Stimulated activated CD4-positive, alpha-beta T cell treated with anti-CD3 and anti-CD28 coated beads, Interleukin-12 subunit alpha, Interleukin-12 subunit beta, amount 100 ng/mL, for 48 hours (primary cell): ENCODE measurements around the gene P2RX1.

Experiments used
- DNase-seq, 3 donors: peaks; one replicate each; pipeline ENCODE4 v3.0.0-alpha.2; 2020; ENCODE audit warnings: low read depth in 2 of 3, low spot score in 1 of 3

P2RX1 gene

GRCh38 chr17:3915995-3916696 is at the start of gene P2RX1:
Gene P2RX1 (minus strand): TSS chr17:3916465. CDS start chr17:3916225, 240 bp downstream.
- DNase-seq = no peak

- DNase-seq = peak; percentile 50 to 61 (median 59)
Observed at GRCh38 chr17:3965118-3965800, 49.0 kb upstream of the P2RX1 start.

DNA sequence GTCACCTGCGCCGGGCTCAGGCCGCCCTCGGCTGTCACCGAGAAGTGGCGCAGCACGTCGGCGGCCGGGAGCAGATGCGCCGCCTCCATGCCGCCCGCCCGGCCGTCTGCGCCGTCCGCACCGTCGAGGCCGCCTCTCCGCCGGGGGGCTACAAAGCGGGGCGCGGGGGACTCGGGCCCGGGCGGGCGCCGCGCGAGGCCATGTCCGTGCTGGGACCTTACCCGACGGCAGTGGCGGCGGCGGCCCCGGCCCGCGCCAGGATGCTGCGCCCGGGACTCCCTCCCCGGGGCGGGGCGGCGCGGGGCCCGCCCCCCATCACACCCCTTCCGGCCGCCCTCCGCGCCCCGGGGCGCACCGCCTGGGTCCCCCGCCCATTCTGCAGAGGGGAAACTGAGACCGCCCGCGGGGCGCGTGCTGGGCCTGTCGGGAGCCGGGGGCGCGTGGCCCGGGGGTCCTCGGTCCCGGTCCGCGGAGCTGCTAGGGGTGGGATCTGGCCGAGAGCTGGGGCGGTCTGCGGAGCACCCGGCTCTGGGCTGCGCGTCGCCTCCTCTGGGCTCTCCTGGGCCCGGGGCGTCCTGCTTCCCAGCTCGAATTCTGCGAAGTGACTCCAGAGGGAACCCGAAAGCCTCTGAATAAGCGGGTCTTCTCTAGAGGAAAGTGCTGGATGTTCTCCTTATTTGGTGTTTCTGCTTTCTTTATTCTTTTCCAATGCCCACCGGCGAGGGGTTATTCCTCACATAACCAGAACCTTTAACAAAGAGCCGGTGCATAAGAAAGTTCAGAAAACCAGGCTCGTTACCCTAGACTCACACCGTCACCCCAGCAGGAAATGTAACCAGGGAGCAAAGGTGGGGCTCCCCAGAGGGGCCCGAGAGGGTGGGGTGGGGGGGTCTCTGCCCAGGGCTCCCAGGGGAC is 48.2 kb upstream of the P2RX1 start, which contains the start of gene ATP2A3:
ATP2A3 (minus strand) TSS at position 235 of the 915 bp plus-strand sequence; CDS start at position 89, 146 bp downstream.
- peak; percentile 16 to 59 (median 29) for DNase-seq

DNA sequence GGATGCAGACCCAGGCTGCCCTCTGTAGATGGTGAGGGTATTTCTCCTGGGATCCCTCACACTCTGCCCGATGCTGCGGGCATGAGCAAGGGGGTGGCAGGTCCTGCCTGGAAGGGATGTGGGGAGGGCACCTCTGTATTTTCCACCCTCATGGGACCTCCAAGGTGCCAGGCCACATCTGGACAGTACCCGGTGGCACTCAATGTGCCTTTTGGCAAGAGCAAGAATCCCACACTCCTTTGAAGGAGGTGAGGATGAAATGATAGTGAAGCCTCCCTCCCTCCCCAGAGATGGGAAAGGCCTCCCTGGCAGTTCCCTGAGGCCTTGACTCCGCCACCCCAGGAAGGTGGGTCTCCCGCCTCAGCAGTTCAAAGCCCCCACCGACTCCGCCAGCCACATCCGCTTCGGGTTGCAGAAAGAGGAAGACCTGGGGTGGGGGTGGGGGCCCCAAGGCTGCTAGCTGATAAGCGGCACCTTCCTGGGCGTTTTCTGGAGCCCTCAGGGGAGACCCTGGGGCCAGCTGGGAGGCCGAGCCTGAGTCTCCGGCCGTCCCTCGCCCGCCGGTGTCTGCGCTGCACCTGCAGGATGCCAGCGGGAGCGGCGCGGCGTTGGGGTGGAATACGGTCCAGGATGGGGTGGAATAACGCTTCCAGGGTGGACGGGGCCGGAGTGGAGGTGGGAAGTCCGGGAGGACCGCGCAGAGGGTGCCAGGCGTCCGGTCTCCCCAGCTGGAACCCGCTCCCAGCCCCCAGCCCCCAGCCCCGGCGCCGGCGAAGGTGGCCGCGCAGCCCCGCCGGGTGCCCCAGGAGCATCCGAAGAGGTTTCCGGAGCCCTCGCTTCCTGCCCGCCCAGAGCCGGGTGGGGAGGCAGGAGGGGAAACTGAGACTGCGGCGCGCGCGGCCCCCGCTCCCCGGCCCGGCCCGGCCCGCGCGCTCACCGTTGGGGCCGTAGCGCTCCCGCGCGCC is 47.3 kb upstream of the P2RX1 start:
- DNase-seq = peak; percentile 20 to 40 (median 35)

GRCh38 chr17:3962965-3963236 is 46.6 kb upstream of the P2RX1 start:
- DNase-seq = no peak

GRCh38 chr17:3962217-3962964 is 46.1 kb upstream of the P2RX1 start:
- DNase-seq = no peak

GRCh38 chr17:3961564-3962047 is 45.3 kb upstream of the P2RX1 start:
- DNase-seq = no peak

- no peak for DNase-seq
Observed at GRCh38 chr17:3960764-3961163, 44.5 kb upstream of the P2RX1 start.

GRCh38 chr17:3959921-3960601 is 43.8 kb upstream of the P2RX1 start:
- DNase-seq = no peak

DNA sequence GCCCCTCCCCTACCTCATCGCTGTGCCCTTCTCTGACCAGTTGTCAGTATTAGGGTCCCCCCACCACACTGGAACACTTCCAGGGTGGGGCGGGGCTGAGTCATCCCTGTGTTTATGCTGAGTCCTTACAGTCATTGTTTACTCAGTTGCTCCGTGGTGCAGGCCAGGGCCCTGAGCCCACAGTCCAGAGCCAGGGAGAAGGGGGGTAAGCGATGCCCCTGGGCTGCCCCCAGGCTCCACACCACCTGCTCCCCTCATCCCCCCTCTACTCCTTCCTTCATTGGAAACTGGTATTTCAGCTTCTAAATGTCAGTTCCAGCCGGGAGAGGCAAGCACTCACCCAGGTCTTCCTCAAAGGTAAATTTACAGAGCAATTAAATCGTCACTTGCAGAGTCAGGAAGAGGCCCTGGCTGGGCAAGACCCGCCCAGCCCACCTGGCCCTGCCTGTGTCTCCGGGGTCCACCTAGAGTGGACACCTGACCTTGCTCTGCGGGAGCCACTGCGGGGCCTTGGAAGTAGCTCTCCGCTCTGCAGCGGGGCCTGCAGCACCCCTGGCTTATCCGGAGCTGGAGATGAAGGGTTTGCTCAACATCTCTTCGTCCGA is 43.1 kb upstream of the P2RX1 start:
- DNase-seq = no peak

- DNase-seq = no peak
Observed at GRCh38 chr17:3957735-3958599, 41.7 kb upstream of the P2RX1 start.

DNA sequence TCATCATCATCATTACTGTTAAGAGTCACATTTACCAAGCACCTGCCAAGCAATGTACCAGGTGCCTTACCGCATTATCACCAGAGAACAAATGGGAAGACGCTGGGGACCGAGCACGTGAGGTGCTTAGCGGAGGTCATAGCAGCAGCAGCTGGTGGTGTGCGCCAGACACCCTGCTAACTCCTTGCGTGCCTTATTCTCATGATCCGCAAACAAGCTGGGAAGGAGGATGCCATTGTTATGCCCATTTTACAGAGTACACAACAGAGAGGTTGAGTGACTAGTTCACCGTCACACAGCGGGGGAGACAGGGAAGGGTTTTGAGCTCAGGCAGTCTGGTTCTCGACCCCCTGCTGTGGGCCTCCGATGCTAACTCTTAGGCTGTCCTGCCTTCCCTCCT is 40.7 kb upstream of the P2RX1 start:
- DNase-seq = no peak

DNA sequence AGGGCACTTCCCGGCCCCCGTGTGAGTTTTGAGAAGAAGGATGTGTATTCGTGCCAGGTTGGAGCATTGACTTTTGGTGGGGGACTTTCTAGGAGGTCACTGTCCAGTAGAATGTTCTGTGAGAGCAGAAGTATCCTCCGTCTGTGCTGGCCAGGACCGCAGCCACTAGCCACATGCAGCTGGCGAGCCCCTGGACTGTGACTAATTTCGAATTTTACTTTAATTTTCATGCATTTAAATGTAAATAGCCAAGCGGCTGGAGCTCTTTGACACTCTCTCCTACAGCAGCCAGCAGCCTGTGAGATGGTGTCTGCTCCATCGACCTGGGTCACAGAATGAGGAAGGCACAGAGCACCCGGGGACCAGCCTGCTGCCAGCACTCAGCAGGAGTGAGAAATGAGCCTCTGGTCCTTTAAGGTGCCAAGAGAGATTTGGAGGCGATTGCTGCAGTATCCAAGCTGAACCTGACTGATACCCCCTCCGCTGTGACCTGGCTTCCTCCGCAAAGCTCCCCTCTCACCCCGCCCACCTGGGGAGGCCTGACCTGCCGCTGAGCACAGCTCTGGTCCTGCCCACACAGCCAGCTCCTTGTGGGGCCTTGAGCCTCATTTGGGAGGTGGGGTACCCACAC is 40.2 kb upstream of the P2RX1 start:
- DNase-seq = no peak

DNA sequence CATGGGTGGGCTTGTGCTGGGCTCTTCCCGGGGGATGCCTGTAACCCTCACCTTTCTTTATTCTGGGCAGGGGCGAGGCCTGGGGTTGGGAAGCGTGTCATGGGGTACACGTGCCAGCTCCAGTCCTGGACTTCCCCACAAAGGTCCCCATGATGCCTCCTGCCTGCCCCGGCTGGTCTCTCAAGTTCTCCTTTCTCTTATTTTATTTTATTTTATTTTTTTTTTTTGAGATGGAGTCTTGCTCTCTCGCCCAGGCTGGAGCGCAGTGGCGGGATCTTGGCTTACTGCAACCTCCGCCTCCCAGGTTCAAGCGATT is 39.4 kb upstream of the P2RX1 start:
- no peak for DNase-seq

- no peak for DNase-seq
Observed at GRCh38 chr17:3954976-3955672, 38.9 kb upstream of the P2RX1 start.

DNA sequence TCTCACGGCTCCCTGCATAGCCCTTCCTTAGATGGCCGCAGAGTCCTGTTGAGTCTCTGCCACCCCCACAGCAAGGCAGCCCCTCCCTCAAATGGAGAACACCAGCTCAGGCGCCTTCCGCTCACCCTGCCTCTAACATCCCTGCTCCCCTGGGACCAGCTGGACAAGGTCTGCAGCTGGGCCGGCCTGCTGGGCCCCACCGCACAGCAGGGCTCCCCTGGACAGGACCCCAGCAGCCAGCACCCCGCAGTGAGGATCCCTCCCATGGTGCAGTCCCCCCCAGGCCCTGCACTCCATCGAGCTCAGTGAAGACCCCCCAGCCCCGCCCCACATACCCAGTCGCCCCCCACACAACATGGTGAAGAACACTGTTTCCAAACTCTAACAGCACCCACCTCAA is 37.8 kb upstream of the P2RX1 start:
- no peak for DNase-seq

- no peak for DNase-seq
Observed at GRCh38 chr17:3953542-3953941, 37.3 kb upstream of the P2RX1 start.
